Measurements from ENCODE around the gene RDH13.

GRCh38 chr19:55084416-55084815, 21.5 kb upstream of the RDH13 start:
- TF ChIP-seq CTCF (IDR thresholded peaks at IDR 0.05) (no peak), POLR2A (IDR thresholded peaks at IDR 0.05) (no peak)
